LHCN-M2 (cell line): ENCODE data around the gene KRT37. TPM values are rescaled to one million over a fixed set of nuclear protein-coding genes. Genes with fewer than 3 reads are reported as not detected.
"Not testable (repeated sequence)": the region's sequence is repeated elsewhere in the genome, so short reads cannot be mapped to it uniquely, and the experiment has no call there.

Experiments used
- DNase-seq: peaks from one replicate; pipeline ENCODE4 v3.0.0-alpha.2; 2012; ENCODE audit warnings: low read depth
- total RNA-seq: library from RNA; depleted of rRNA; stranded (reverse); fragments of >200 nt; gene quantifications from 2 replicates; pipeline ENCODE4 v1.2.3, GENCODE V29; 2014

KRT37 gene
- total RNA-seq, 1 experiment from 2014 or later, result not detected

DNA sequence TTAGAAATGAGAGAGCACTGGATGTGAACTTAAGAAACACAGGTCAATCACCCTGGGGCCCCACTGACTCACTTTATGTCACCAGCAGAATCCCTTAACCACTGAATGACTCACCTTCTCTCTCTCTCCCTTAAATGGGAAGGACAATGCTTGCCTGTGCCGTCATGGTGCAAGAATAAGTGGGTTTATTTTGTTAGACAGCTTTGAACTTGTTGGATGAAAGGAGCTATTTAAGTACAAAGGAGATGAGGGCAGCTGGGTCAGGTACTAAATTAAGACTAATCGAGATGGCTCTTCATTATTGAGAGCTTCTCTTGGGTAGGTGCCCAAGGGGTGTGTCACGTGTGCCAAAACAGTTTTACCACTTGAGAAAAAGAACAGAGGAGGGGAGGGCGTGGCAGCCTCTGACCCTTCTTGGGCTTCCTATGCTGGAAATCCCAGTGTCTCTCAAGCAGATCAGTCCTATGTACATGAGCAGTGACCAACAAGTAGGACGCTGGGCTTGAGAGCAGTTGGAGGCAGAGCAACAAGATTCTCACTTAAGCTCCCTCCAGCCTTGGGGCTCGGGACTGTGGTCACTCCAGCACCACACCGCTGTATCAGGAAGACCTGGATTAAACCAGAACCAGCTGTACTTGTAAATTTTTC lies 20.2 kb downstream of the KRT37 start:
- peak; percentile 96 for DNase-seq

DNA sequence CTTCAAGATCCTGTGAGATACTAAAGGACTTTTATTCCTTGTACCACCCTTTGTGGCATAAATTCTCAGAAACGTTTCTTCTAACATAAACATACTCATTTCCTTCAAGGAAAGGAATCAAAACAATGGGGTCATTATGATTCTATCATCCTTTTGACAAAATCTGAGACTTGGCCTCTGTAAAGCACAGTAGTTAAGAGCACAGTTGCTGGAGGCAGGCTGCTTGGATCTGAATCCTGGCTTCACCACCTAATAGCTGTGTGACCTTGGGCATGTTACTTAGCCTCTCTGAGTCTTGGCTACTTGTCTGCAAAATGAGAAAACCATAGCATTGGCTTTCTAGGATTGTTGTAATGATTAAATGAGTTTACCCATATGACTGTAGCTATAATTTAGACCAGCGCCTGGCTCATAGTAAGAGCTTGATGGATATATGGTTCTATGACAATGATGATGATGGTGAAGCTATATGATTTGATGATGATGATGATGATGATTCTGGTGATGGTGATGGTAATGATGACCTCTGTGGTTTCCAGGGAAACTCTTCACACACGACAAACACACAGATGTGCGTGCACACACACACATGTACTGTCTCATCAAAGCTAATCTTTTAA lies 20.9 kb downstream of the KRT37 start:
- DNase-seq, result peak; percentile 28

DNA sequence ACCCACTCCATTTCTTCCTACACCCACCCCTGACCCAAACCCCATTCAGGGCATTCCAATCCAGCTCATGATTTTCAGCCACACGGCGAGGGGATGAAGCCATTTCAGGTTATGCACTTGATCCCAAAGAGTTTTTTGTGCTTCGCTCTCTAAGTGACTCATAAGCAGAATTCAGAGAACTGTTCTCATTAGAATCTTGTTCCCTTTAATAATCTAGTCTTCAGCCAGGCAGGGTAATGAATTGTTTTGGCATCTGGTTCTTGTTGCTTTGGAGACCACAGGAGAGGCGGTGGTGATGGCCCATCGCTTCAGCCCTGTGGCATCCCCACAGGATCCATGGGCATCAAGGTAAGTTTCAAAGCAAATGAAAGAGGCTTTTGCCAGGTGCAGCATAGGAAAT lies 22.2 kb downstream of the KRT37 start:
- DNase-seq, result peak; percentile 15

DNA sequence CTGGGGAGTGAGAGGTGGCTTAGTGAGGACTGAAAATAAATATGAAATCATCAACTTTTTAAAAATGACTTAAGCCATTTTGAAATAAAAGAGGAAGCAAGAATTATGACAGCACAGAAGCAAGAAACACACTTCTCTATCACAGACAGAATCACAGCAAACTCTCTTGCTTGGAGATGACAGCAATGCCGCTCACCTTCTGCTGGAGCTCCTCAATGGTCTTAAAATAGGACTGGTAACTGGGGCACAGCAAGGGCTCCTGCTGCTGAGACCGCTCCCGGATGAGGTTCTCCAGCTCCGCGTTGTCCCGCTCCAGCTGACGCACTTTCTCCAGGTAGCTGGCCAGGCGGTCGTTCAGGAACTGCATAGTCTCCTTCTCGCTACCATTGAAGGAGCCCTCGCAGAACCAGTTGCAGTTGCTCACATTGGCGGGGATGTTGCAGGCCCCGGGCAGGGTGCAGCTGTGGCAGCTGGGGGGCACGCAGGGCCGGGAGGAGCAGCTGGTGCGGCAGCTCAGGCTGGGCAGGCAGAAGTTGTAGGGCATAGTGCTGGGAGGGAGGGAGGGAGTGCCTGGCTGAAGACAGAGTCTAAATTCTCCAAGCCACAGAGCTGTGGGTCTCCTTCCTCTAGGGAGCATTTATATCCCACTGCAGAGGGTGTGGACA lies 27.3 kb downstream of the KRT37 start, which contains the start of gene KRT31:
TSS of gene KRT31 (minus strand) at position 613 of the 665 bp plus-strand sequence. CDS start at position 544, 69 bp downstream.
- no peak for DNase-seq

DNA sequence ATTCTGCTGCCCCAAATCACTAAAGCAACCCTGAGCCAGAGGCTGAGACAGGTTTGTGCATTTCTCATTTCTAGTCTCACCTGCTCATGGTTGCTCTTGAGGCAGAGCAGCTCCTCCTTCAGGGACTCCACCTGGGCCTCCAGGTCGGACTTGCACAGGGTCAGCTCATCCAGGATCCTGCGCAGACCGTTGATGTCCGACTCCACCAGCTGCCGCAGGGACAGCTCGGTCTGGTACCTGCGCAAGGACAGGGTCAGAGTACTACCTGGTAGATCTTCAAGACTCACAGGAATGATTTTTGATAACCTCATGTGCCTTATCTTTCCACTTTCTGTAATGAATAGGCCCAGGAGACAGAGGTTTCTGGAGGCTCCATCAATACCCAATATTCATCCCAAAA lies 28.0 kb downstream of the KRT37 start:
- no peak for DNase-seq

DNA sequence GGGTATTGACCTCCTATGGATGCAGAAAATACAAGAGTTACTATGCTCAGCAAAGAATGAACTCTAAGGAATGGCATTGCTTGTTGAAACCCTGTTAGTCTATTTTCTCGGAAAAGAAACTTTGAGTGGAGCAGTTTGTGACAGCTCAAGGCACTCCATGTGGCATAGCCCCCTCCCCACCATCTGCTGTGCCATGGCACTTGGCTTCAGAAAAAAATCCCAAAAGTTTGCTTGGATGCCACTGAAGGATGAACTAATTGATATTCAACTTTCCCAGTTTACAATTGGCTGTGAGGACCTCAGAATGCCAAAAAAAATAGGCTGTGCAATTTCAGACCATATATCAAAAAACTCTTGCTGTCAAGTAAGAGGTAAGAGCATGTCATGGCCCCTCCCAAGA lies 28.8 kb downstream of the KRT37 start:
- no peak for DNase-seq

DNA sequence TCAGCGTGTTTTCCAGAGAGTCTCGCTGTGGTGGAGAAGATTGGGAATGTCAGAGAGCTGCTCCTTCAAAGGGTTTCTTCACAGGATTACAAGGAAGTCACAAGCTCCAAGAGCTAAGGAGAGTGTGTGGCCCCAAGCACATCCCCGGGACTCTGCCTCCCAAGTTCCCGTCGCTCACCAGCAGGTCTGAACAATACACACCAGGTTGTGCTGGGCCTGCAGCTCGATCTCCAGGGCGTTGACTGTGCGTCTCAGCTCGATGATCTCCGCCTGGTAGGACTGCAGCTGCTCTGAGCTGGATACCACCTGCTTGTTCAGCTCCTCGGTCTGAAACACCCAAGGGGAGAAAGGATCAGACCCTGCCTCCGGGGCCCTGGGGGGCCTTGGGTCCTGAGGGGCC lies 29.3 kb downstream of the KRT37 start:
- not testable (repeated sequence) for DNase-seq

DNA sequence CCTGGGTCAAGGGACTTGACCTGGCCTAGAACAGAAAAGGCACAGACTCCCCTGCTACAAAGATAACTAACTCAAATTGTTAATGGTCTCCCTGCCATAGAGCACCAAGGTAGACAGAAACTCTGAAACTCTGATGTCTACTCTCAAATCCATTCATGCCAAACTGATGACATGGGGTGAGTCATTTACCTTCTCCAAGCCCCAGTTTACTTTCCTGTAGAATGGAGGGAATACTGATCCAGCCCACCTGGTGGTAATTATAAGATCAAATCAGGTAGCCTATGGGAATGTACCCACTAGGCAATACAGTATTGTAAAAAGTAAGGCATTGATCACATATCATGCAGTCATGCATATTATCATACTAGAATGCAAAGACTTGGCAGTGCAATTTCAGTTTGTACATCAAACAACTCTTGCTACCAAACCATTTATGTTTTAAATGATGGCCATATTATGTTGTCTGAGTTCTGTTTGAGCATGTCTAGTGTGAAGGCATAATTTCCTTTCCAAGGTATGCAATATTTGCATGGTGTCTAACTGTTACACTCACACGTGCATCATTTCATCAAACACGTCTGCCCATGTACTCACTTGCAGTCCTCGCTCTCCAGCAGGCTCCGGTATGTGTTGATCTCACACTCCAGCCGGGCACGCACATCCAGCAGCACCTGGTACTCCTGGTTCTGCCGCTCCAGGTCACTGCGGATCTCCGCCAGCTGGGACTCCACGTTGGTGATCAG lies 30.0 kb downstream of the KRT37 start:
- DNase-seq, result no peak

DNA sequence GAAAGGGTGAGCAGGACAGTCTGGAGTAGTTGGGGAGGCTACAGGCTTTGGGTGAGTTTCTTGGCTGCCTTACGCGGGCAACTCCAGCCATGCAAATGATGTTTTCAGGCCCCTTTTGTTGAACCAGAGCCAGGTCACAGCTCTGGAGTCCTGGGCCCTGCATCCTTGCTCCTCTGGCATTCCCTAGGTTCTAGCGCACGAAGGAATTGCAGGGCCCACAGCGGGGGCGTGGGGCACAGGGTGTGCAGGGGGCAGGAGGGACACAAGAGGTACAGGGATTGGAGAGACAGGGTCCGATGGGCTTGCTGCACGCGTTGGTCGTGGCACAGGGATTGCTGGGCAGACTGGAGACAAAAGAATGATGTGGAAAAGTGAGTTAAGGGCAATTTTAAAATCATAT lies 30.6 kb downstream of the KRT37 start:
- DNase-seq, result no peak

DNA sequence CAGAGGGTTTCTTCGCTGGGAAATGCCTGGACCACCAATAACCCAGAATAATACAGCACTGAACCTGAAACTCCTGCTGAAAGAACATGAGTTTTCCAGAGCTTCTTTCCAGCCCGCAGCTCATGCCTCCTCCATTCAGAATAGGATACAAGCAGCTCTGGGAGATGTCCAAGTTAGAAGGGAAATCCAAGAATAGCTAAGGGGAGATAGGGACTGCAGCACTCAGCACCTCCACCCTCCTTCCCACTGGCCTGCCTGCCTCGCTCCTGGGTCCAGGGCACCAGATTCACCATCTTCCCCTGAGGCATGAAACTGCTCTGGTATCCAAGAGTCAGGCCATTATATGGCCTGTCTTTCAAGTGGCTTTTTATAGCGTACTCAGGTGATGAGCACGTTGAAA lies 31.1 kb downstream of the KRT37 start:
- DNase-seq, result no peak

DNA sequence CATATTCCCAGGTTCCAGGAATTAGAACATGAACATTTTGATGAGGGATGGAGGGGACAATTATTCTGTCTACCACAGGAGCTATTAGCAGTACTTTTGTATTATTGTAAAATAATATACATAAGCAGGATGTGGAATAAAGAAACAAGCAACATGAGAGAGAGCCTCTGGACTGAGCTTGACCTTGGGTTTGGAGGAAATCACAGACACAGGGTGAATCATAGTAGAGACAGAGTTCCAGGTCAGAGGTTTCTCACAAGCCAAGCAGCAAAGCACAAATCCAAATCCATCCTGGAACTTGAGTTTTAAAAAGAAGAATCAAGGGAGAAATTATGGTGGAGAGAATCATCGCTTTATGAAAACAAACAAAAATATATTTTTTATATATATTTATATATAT lies 32.1 kb downstream of the KRT37 start:
- peak; percentile 46 for DNase-seq

DNA sequence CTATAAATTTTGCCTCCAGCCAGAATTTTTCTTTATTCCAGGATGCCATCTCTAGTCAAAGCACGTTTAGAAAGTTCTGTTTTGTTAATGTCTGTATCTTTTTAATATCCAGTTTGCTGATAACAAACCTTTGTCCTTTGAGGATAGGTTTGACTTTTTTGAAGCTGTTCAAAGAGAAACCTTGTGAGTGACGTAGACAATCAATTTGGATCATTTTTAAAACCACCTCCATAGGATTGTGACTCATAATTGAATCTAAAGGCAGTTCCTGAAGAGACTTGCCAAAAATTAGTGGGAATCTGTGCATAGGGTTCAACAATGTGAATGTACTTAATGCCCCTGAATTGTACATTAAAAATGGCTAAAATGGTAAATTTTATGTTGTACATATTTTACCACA lies 32.9 kb downstream of the KRT37 start:
- DNase-seq, result no peak

DNA sequence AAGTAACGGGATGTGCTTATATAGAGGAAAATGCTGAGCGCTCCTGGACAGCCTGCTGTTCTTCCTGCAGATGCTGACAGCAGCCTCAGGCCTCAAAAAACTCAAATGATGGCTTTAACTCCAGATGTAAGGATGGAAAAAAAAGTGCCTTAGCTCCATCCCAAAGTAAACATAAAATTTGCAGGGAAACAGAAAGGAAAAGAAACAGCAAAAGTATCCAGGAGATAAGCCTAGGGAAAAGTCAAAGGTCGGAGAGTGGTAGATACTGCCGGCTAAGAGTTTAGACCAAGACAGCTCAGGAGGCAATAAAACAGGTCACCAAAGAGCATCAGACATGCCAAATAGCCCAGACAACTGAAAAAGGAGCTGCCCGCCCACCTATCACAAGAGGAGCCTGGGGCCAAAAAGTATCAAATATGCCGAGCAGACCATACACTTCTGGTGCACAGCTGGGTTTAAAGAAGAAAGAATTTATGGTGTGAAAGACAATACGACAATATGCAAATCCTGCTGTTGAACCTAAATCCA lies 33.9 kb downstream of the KRT37 start:
- no peak for DNase-seq

DNA sequence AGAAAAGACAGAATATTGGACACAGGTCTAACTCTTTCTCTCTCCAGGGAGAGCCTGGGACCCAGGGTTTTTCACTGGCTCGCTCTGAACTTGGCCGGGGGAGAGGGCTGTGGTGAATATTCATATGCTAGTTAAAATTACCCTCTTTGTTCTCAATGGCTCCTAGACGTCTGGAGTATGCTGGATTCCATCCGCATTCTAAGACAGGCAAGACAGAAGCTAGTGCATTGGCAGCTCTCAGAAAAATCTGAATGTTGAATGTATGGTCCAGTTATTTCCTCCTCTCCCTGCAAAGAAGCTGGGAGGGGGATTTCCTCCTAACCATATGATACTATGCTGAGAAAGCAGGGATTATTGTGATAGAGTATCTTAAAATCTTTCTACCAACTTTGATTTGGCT lies 36.7 kb downstream of the KRT37 start:
- no peak for DNase-seq

DNA sequence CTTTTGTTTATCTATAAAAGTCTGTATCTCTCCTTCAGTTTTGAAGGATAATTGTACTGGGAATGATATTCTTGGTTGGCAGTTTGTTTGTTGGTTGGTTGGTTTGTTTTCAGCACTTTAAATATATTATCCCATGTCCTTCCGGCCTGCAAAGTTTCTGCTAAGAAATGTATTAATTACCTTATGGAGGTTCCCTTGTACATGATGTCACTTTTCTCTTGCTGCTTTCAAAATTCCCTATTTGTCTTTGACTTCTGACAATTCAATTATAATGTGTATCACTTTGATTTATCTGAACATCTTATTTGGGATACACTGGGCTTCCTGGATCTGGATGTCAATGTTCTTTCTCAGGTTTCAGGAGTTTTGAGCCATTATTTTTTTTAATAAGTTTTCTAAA lies 38.2 kb downstream of the KRT37 start:
- DNase-seq, result no peak

DNA sequence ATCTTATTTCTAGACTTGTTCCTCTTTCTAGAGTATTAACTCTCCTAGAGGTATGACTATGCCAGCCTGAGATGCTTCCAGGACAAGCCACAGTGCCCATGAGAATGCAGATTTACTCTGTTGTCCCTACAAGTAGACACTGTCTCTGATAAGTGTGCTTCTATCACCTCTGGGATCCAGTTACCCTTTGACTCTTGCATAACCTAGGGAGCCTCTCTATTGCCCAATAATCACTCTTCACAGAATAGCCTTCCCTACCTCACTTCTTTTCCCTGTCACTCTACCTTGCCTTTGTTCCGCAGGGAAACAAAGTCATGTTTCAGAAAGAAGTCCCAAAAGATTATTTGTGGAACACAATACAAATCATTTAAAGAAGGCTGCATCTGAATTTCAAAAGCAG lies 40.7 kb downstream of the KRT37 start:
- DNase-seq, result no peak

DNA sequence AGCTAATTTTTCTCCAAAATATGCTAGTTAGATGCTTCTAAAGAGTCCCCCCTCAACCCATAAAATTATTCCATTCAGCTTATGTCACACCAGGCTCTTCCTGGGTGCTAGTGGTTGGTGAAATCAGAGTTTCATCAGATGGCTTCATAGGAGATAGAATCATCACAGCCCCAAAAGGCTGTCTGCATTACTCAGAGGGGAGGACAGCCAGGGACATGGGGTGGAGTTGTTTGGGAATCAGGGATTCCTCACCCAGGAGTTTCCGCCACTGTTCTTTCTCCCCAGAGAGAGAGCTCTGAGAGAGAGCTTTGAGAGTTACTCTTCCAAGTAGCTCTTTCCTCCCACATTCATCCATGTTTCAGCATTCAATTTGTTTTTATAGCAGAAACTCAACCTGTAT lies 42.0 kb downstream of the KRT37 start:
- peak; percentile 28 for DNase-seq

DNA sequence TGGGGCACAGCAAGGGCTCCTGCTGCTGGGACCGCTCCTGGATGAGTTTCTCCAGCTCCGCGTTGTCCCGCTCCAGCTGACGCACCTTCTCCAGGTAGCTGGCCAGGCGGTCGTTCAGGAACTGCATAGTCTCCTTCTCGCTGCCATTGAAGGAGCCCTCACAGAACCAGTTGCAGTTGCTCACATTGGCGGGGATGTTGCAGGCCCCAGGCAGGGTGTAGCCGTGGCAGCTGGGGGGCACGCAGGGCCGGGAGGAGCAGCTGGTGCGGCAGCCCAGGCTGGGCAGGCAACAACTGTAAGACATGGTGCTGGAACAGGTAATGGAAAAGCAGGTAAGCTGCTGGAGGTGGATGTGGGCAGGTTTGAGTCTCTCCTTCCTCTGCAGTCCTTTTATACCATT lies 42.4 kb downstream of the KRT37 start, which contains the start of gene KRT34:
TSS of gene KRT34 (minus strand) at position 364 of the 400 bp plus-strand sequence. CDS start at position 304, 60 bp downstream.
- DNase-seq, result not testable (repeated sequence)

DNA sequence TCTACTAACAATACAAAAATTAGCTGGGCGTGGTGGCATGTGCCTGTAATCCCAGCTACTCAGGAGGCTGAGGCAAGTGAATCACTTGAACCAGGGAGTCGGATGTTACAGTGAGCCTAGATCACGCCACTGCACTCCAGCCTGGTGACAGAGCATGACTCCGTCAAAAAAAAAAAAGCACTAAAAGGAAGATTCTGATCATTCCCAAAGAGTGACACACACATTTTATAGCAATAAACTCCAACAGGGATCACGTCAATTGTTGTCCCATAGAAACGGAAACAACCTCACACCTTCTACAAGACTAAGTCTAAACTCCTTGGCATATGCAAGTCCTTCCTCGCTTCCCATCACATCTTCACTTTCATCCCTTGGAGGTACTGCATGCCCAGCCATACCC lies 44.3 kb downstream of the KRT37 start:
- peak; percentile 77 for DNase-seq

DNA sequence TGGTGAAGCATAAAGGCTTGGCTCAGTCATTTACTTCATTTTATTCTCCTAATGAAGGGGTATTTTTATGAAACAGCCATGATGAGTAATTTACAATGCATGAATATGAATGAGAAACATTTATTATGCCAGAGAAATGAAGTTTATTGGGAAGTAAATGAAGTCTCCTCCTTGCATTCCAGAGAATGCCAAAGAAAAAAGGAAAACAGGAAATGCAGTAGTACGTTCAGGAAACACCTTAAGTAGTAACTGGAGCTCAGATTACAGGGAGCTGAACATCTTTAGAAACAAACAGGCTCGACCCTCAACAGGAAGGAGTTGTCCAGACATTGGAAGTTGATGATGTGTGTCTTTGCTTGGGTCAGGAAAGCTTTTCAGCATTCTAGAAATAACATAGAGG lies 46.8 kb downstream of the KRT37 start:
- DNase-seq, result peak; percentile 19
